HEK293 (cell line): ENCODE data around the gene FTO.

Source experiments
- CTCF ChIA-PET: fragments of 350-600 bp; formaldehyde crosslinking; extraction: SDS; loops from one replicate; lab custom pipeline; 2021; ENCODE audit warnings: antibody characterized with exemption; lab: Yijun Ruan, JAX
- POLR2A ChIA-PET: fragments of 300-600 bp; formaldehyde crosslinking; extraction: SDS; loops from one replicate; lab custom pipeline; 2020; ENCODE audit warnings: antibody characterized with exemption, inconsistent platforms; lab: Yijun Ruan, JAX
- H3K27ac ChIP-seq: fragments of 200-500 bp; sonication (Bioruptor generic); 2 replicates; pipeline ENCODE4 v1.5.1; 2014; ENCODE audit warnings: low read depth, low read length, control low read depth, inconsistent platforms; ENCODE audit errors: extremely low read depth
- H3K36me3 ChIP-seq, 2 experiments: fragments of 200-500 bp in 1 of 2; sonication (Bioruptor generic) in 1 of 2; 1 replicate in 1 of 2; 2 replicates in 1 of 2; pipeline ENCODE4 v1.5.1; 2014 to 2017; ENCODE audit warnings: inconsistent platforms in 2 of 2, low read length in 2 of 2; ENCODE audit not compliant: control insufficient read depth in 2 of 2, insufficient read depth in 1 of 2
- H3K4me1 ChIP-seq: fragments of 200-500 bp; sonication (Bioruptor generic); 2 replicates; pipeline ENCODE4 v1.5.1; 2014; ENCODE audit warnings: mild to moderate bottlenecking, low read length, inconsistent platforms; ENCODE audit not compliant: control insufficient read depth, insufficient read depth
- H3K4me3 ChIP-seq: 2 replicates; pipeline ENCODE4 v1.5.1; 2011; ENCODE audit warnings: low read depth, mild to moderate bottlenecking, control low read depth, low read length, moderate library complexity
- H3K9me3 ChIP-seq: fragments of 200-500 bp; sonication (Bioruptor generic); 2 replicates; pipeline ENCODE4 v1.5.1; 2014; ENCODE audit warnings: low read depth, low read length, inconsistent platforms; ENCODE audit not compliant: control insufficient read depth, insufficient read depth
- AEBP2 ChIP-seq: fragments of 450-650 bp; formaldehyde crosslinking; IDR thresholded peaks from 2 replicates; pipeline ENCODE4 v1.5.1; 2016; ENCODE audit warnings: missing biosample characterization, missing genetic modification characterization, borderline replicate concordance
- FEZF1 ChIP-seq: fragments of 450-650 bp; formaldehyde crosslinking; IDR thresholded peaks from 2 replicates; pipeline ENCODE4 v1.5.1; 2016; ENCODE audit warnings: missing biosample characterization, missing genetic modification characterization
- GLIS1 ChIP-seq: fragments of 450-650 bp; formaldehyde crosslinking; IDR thresholded peaks from 2 replicates; pipeline ENCODE4 v1.5.1; 2016; ENCODE audit warnings: missing biosample characterization, missing genetic modification characterization
- KLF1 ChIP-seq: fragments of 450-650 bp; formaldehyde crosslinking; IDR thresholded peaks from 2 replicates; pipeline ENCODE4 v1.5.1; 2016; ENCODE audit warnings: missing biosample characterization, missing genetic modification characterization
- KLF9 ChIP-seq: fragments of 450-650 bp; formaldehyde crosslinking; IDR thresholded peaks from 2 replicates; pipeline ENCODE4 v1.5.1; 2016; ENCODE audit warnings: missing biosample characterization, missing genetic modification characterization, low read depth
- SETDB1 ChIP-seq: IDR thresholded peaks from one replicate; pipeline ENCODE4 v1.6.1; 2017; ENCODE audit warnings: mild to moderate bottlenecking, low read length, moderate library complexity, mixed read lengths; ENCODE audit not compliant: insufficient read length
- TCF7L2 ChIP-seq: IDR thresholded peaks from 2 replicates; pipeline ENCODE4 v1.6.1; 2011; ENCODE audit warnings: low read depth, mild to moderate bottlenecking, inconsistent platforms, low read length, moderate library complexity, borderline replicate concordance
- TRIM28 ChIP-seq: IDR thresholded peaks from 2 replicates; pipeline ENCODE4 v1.6.1; 2011; ENCODE audit warnings: low read length, control low read depth, borderline replicate concordance
- ZBTB1 ChIP-seq: fragments of 450-650 bp; formaldehyde crosslinking; IDR thresholded peaks from 2 replicates; pipeline ENCODE4 v1.5.1; 2016; ENCODE audit warnings: missing biosample characterization, missing genetic modification characterization
- ZNF140 ChIP-seq: fragments of 450-650 bp; formaldehyde crosslinking; IDR thresholded peaks from 2 replicates; pipeline ENCODE4 v1.5.1; 2016; ENCODE audit warnings: missing biosample characterization, missing genetic modification characterization
- ZNF16 ChIP-seq: fragments of 450-650 bp; formaldehyde crosslinking; IDR thresholded peaks from 2 replicates; pipeline ENCODE4 v1.5.1; 2016; ENCODE audit warnings: low read depth, missing biosample characterization, missing genetic modification characterization
- ZNF169 ChIP-seq: fragments of 450-650 bp; formaldehyde crosslinking; IDR thresholded peaks from 2 replicates; pipeline ENCODE4 v1.5.1; 2016; ENCODE audit warnings: missing biosample characterization, missing genetic modification characterization
- ZNF274 ChIP-seq, 2 experiments: fragments of 200-500 bp in 1 of 2; fragments of 450-650 bp in 1 of 2; sonication (Bioruptor generic) in 1 of 2; formaldehyde crosslinking in 1 of 2; IDR thresholded peaks; 2 replicates each; pipeline versions ENCODE4 v1.5.1 to v1.6.1; 2014 to 2016; ENCODE audit warnings: borderline replicate concordance in 1 of 2, inconsistent platforms in 1 of 2, low read length in 1 of 2, missing biosample characterization in 1 of 2, missing genetic modification characterization in 1 of 2
- ZNF311 ChIP-seq: fragments of 450-650 bp; formaldehyde crosslinking; IDR thresholded peaks from 2 replicates; pipeline ENCODE4 v1.5.1; 2017; ENCODE audit warnings: missing biosample characterization, missing genetic modification characterization, borderline replicate concordance
- ZNF404 ChIP-seq: fragments of 450-650 bp; formaldehyde crosslinking; IDR thresholded peaks from 2 replicates; pipeline ENCODE4 v1.5.1; 2017; ENCODE audit warnings: missing biosample characterization, missing genetic modification characterization
- ZNF473 ChIP-seq: fragments of 450-650 bp; formaldehyde crosslinking; IDR thresholded peaks from 2 replicates; pipeline ENCODE4 v1.5.1; 2017; ENCODE audit warnings: missing biosample characterization, missing genetic modification characterization
- ZNF48 ChIP-seq: fragments of 450-650 bp; formaldehyde crosslinking; IDR thresholded peaks from 2 replicates; pipeline ENCODE4 v1.5.1; 2016; ENCODE audit warnings: missing biosample characterization, missing genetic modification characterization
- ZNF555 ChIP-seq: fragments of 450-650 bp; formaldehyde crosslinking; conservative IDR thresholded peaks from 2 replicates; pipeline ENCODE4 v1.5.1; 2017; ENCODE audit warnings: missing biosample characterization, mild to moderate bottlenecking, missing genetic modification characterization, inconsistent platforms
- ZNF580 ChIP-seq: fragments of 450-650 bp; formaldehyde crosslinking; IDR thresholded peaks from 2 replicates; pipeline ENCODE4 v1.5.1; 2016; ENCODE audit warnings: missing biosample characterization, missing genetic modification characterization
- ZNF610 ChIP-seq: fragments of 450-650 bp; formaldehyde crosslinking; IDR thresholded peaks from 2 replicates; pipeline ENCODE4 v1.5.1; 2016; ENCODE audit warnings: missing biosample characterization, missing genetic modification characterization, borderline replicate concordance
- ZNF639 ChIP-seq: fragments of 450-650 bp; formaldehyde crosslinking; IDR thresholded peaks from 2 replicates; pipeline ENCODE4 v1.5.1; 2016; ENCODE audit warnings: missing biosample characterization, missing genetic modification characterization
- ZNF830 ChIP-seq: fragments of 450-650 bp; IDR thresholded peaks from 2 replicates; pipeline ENCODE4 v1.5.0; 2018; ENCODE audit warnings: missing biosample characterization, missing genetic modification characterization, low read depth, mild to moderate bottlenecking, moderate library complexity
- ZXDB ChIP-seq: fragments of 450-650 bp; formaldehyde crosslinking; IDR thresholded peaks from 2 replicates; pipeline ENCODE4 v1.5.1; 2016; ENCODE audit warnings: missing biosample characterization, missing genetic modification characterization

The FTO gene

GRCh38 chr16:54070789-54071343, 366.9 kb downstream of the FTO start:
- Histone ChIP-seq H3K27ac (no peak overlapping the region), H3K36me3 (no peaks in the 10 kb centered on the region), H3K4me3 (no peak overlapping the region), H3K9me3 (no peaks in the 10 kb centered on the region), H3K4me1 (peaks cover 12% of the 10 kb centered on the region; the same call in 1 of the 2 replicates)
- ChIA-PET CTCF (interaction anchor here (0.6 kb wide), 1 partner anchor 75 kb away, joined by 3 read pairs; no protein-coding TSS in a partner anchor), POLR2A (no interaction called here)
- TF ChIP-seq ZNF610 (tag by site-specific recombination), result no peak
- TF ChIP-seq ZNF639 (tag by site-specific recombination), result no peak
- no peak for TF ChIP-seq KLF1 (tag by site-specific recombination)
- TF ChIP-seq ZNF311 (tag by site-specific recombination), result no peak
- TF ChIP-seq ZNF580, result no peak
- TF ChIP-seq ZXDB (tag by site-specific recombination), result no peak
- no peak for TF ChIP-seq ZNF555 (tag by site-specific recombination)
- no peak for TF ChIP-seq ZNF473 (tag by site-specific recombination)
- TF ChIP-seq ZNF830 (tag by site-specific recombination), result no peak
- no peak for TF ChIP-seq ZNF274 (IDR thresholded peaks at IDR 0.05; ENCODE audit: low read length)
- no peak for TF ChIP-seq ZNF274 (tag by site-specific recombination; IDR thresholded peaks at IDR 0.05; ENCODE audit: borderline replicate concordance)
- no peak for TF ChIP-seq ZNF404 (tag by site-specific recombination)
- no peak for TF ChIP-seq ZNF16 (tag by site-specific recombination)
- no peak for TF ChIP-seq GLIS1
- no peak for TF ChIP-seq FEZF1
- TF ChIP-seq ZNF140 (tag by site-specific recombination), result no peak
- TF ChIP-seq ZNF48 (tag by site-specific recombination), result no peak
- TF ChIP-seq AEBP2 (tag by site-specific recombination), result no peak
- no peak for TF ChIP-seq ZNF169 (tag by site-specific recombination)

GRCh38 chr16:54071514-54071913, 367.6 kb downstream of the FTO start:
- H3K36me3 ChIP-seq, result no peaks in the 10 kb centered on the region
- H3K4me3 ChIP-seq, result no peak overlapping the region
- no peak overlapping the region for H3K27ac ChIP-seq
- ChIA-PET CTCF (no interaction called here), POLR2A (no interaction called here)
- no peak for TF ChIP-seq TRIM28
- no peak for TF ChIP-seq TCF7L2
- no peak for TF ChIP-seq ZBTB1 (tag by site-specific recombination)
- no peak for TF ChIP-seq KLF9 (tag by site-specific recombination)
- no peak for TF ChIP-seq SETDB1
- H3K4me1 ChIP-seq, result peaks cover 10% of the 10 kb centered on the region; the same call in 1 of the 2 replicates
- no peaks in the 10 kb centered on the region for H3K9me3 ChIP-seq
